Astrocyte (in vitro differentiated cells and primary cell): Measurements from ENCODE around the gene EPS8. TPM values are rescaled to one million over a fixed set of nuclear protein-coding genes. Genes with fewer than 3 reads are reported as not detected.
A peak's percentile ranks its signal among the peaks of the same experiment; 100 is the strongest.

ENCODE experiments used
- DNase-seq: peaks from one replicate; pipeline ENCODE4 v3.0.0-alpha.2; 2010; ENCODE audit warnings: low read depth
- FAIRE-seq: peaks from 2 replicates; lab custom pipeline; 2011; peaks lifted over from hg19 to GRCh38; lab: Jason Lieb, UNC
- H2AFZ ChIP-seq: 2 replicates; pipeline ENCODE4 v1.6.0; 2012; ENCODE audit warnings: low read depth, low read length, inconsistent platforms
- H3K27ac ChIP-seq: 2 replicates; pipeline ENCODE4 v1.5.1; 2011; ENCODE audit warnings: low read depth, low read length, inconsistent platforms
- H3K27me3 ChIP-seq: 2 replicates; pipeline ENCODE4 v1.6.0; 2011; ENCODE audit warnings: low read length, inconsistent platforms; ENCODE audit not compliant: insufficient read depth
- H3K36me3 ChIP-seq: 2 replicates; pipeline ENCODE4 v1.5.1; 2011; ENCODE audit warnings: low read length, inconsistent platforms; ENCODE audit not compliant: insufficient read depth
- H3K4me1 ChIP-seq: 2 replicates; pipeline ENCODE4 v1.5.1; 2011; ENCODE audit warnings: low read length, inconsistent platforms; ENCODE audit not compliant: insufficient read depth
- H3K4me2 ChIP-seq: 2 replicates; pipeline ENCODE4 v1.6.0; 2012; ENCODE audit warnings: low read length, inconsistent platforms
- H3K4me3 ChIP-seq: 2 replicates; pipeline ENCODE4 v1.5.1; 2011; ENCODE audit warnings: low read depth, mild to moderate bottlenecking, low read length, inconsistent platforms; ENCODE audit not compliant: insufficient read depth
- H3K79me2 ChIP-seq: 2 replicates; pipeline ENCODE4 v1.6.0; 2012; ENCODE audit warnings: mild to moderate bottlenecking, low read length, inconsistent platforms; ENCODE audit not compliant: insufficient read depth
- H3K9ac ChIP-seq: 2 replicates; pipeline ENCODE4 v1.6.0; 2012; ENCODE audit warnings: mild to moderate bottlenecking, low read length, inconsistent platforms
- H3K9me3 ChIP-seq: 2 replicates; pipeline ENCODE4 v1.5.1; 2012; ENCODE audit warnings: low read depth, mild to moderate bottlenecking, low read length, inconsistent platforms; ENCODE audit not compliant: insufficient read depth
- H4K20me1 ChIP-seq: 2 replicates; pipeline ENCODE4 v1.6.0; 2012; ENCODE audit warnings: low read length, inconsistent platforms; ENCODE audit not compliant: insufficient read depth
- H3K27ac Mint-ChIP-seq: one replicate; pipeline ENCODE4 v1.8.0; 2021; ENCODE audit warnings: mild to moderate bottlenecking, mixed read lengths; ENCODE audit not compliant: unreplicated experiment
- H3K27me3 Mint-ChIP-seq: one replicate; pipeline ENCODE4 v1.8.0; 2021; ENCODE audit warnings: low read depth, mixed read lengths; ENCODE audit not compliant: unreplicated experiment
- H3K36me3 Mint-ChIP-seq: one replicate; pipeline ENCODE4 v1.8.0; 2021; ENCODE audit warnings: low read depth, mixed read lengths; ENCODE audit not compliant: unreplicated experiment
- H3K4me1 Mint-ChIP-seq: one replicate; pipeline ENCODE4 v1.8.0; 2021; ENCODE audit warnings: low read depth, mixed read lengths; ENCODE audit not compliant: unreplicated experiment
- H3K4me3 Mint-ChIP-seq: one replicate; pipeline ENCODE4 v1.8.0; 2021; ENCODE audit warnings: mild to moderate bottlenecking, moderate library complexity, mixed read lengths; ENCODE audit not compliant: unreplicated experiment
- H3K9me3 Mint-ChIP-seq: one replicate; pipeline ENCODE4 v1.8.0; 2021; ENCODE audit warnings: mild to moderate bottlenecking, mixed read lengths; ENCODE audit not compliant: unreplicated experiment
- EZH2 ChIP-seq: IDR thresholded peaks from 2 replicates; pipeline ENCODE4 v1.6.1; 2012; ENCODE audit warnings: mild to moderate bottlenecking, low read length, inconsistent platforms; ENCODE audit not compliant: insufficient read depth
- total RNA-seq: library from RNA; stranded (reverse); gene quantifications from 2 replicates; pipeline ENCODE4 v1.2.1, GENCODE V29; 2021
- TF ChIP-seq, protein P1 (sequence below): IDR thresholded peaks from 2 replicates; pipeline ENCODE4 v1.5.1; 2011; ENCODE audit warnings: low read depth, mild to moderate bottlenecking, inconsistent platforms, low read length, moderate library complexity; ENCODE audit not compliant: insufficient read depth

Gene EPS8
- total RNA-seq, 1 donor from 2014 or later, result 31.8 TPM

GRCh38 chr12:15770581-15770980 lies 18.6 kb downstream of the EPS8 start:
- Histone ChIP-seq H3K4me2 (peak overlapping the region; percentile 7), H3K79me2 (peaks cover 90% of the 10 kb centered on the region)
- peak overlapping the region; percentile 47 for H3K27ac Mint-ChIP-seq

GRCh38 chr12:15770021-15770420 lies 19.2 kb downstream of the EPS8 start:
- H3K9me3 Mint-ChIP-seq, result no peaks in the 10 kb centered on the region
- no peak overlapping the region for H3K4me3 Mint-ChIP-seq
- H3K79me2 ChIP-seq, result peaks cover 90% of the 10 kb centered on the region
- DNase-seq (no peak), FAIRE-seq (no peak)
- H4K20me1 ChIP-seq, result peaks cover 4% of the 10 kb centered on the region
- no peak overlapping the region for H3K4me2 ChIP-seq
- H3K9me3 ChIP-seq, result no peaks in the 10 kb centered on the region
- no peak overlapping the region for H3K9ac ChIP-seq
- no peaks in the 10 kb centered on the region for H3K27me3 ChIP-seq
- H3K27me3 Mint-ChIP-seq, result no peaks in the 10 kb centered on the region
- no peaks in the 10 kb centered on the region for H3K36me3 ChIP-seq
- peak overlapping the region; percentile 15 for H3K27ac ChIP-seq
- no peaks in the 10 kb centered on the region for H3K36me3 Mint-ChIP-seq
- TF ChIP-seq, protein P1, sequence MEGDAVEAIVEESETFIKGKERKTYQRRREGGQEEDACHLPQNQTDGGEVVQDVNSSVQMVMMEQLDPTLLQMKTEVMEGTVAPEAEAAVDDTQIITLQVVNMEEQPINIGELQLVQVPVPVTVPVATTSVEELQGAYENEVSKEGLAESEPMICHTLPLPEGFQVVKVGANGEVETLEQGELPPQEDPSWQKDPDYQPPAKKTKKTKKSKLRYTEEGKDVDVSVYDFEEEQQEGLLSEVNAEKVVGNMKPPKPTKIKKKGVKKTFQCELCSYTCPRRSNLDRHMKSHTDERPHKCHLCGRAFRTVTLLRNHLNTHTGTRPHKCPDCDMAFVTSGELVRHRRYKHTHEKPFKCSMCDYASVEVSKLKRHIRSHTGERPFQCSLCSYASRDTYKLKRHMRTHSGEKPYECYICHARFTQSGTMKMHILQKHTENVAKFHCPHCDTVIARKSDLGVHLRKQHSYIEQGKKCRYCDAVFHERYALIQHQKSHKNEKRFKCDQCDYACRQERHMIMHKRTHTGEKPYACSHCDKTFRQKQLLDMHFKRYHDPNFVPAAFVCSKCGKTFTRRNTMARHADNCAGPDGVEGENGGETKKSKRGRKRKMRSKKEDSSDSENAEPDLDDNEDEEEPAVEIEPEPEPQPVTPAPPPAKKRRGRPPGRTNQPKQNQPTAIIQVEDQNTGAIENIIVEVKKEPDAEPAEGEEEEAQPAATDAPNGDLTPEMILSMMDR, result no peak
- TF ChIP-seq EZH2, result no peak
- peaks cover 17% of the 10 kb centered on the region for H3K4me1 Mint-ChIP-seq
- no peak overlapping the region for H2AFZ ChIP-seq
- peak overlapping the region; percentile 47 for H3K27ac Mint-ChIP-seq
- H3K4me1 ChIP-seq, result no peaks in the 10 kb centered on the region
- H3K4me3 ChIP-seq, result no peak overlapping the region

More at GRCh38 chr12:15770581-15770980, 18.6 kb downstream of the EPS8 start:
- DNase-seq, result no peak
- TF ChIP-seq EZH2, result no peak
- TF ChIP-seq, protein P1, result no peak
- Histone ChIP-seq H3K4me3 (no peak overlapping the region), H2AFZ (no peak overlapping the region), H3K27me3 (no peaks in the 10 kb centered on the region), H3K9me3 (no peaks in the 10 kb centered on the region), H3K36me3 (no peaks in the 10 kb centered on the region), H3K9ac (peak overlapping the region; percentile 14), H4K20me1 (peaks cover 4% of the 10 kb centered on the region), H3K27ac (peak overlapping the region; percentile 15), H3K4me1 (no peaks in the 10 kb centered on the region)
- H3K9me3 Mint-ChIP-seq, result no peaks in the 10 kb centered on the region
- no peaks in the 10 kb centered on the region for H3K27me3 Mint-ChIP-seq
- FAIRE-seq, result no peak
- no peak overlapping the region for H3K4me3 Mint-ChIP-seq
- H3K36me3 Mint-ChIP-seq, result no peaks in the 10 kb centered on the region
- H3K4me1 Mint-ChIP-seq, result peaks cover 17% of the 10 kb centered on the region

GRCh38 chr12:15769586-15769985 lies 19.6 kb downstream of the EPS8 start:
- H3K9me3 Mint-ChIP-seq, result no peaks in the 10 kb centered on the region
- H3K36me3 ChIP-seq, result no peaks in the 10 kb centered on the region
- H3K4me3 ChIP-seq, result no peak overlapping the region
- H3K27ac Mint-ChIP-seq, result no peak overlapping the region
- DNase-seq (no peak), FAIRE-seq (no peak)
- no peaks in the 10 kb centered on the region for H3K36me3 Mint-ChIP-seq
- H3K27me3 Mint-ChIP-seq, result no peaks in the 10 kb centered on the region
- no peaks in the 10 kb centered on the region for H3K27me3 ChIP-seq
- H3K4me1 Mint-ChIP-seq, result peaks cover 17% of the 10 kb centered on the region
- no peak overlapping the region for H2AFZ ChIP-seq
- no peak overlapping the region for H3K4me3 Mint-ChIP-seq
- peak overlapping the region; percentile 15 for H3K27ac ChIP-seq
- no peaks in the 10 kb centered on the region for H3K4me1 ChIP-seq
- no peaks in the 10 kb centered on the region for H3K9me3 ChIP-seq
- H4K20me1 ChIP-seq, result peaks cover 4% of the 10 kb centered on the region
- H3K4me2 ChIP-seq, result no peak overlapping the region
- H3K79me2 ChIP-seq, result peaks cover 90% of the 10 kb centered on the region
- H3K9ac ChIP-seq, result no peak overlapping the region
- no peak for TF ChIP-seq EZH2
- TF ChIP-seq, protein P1, result no peak
